Stimulated activated CD4-positive, alpha-beta T cell treated with anti-CD3 and anti-CD28 coated beads, Interleukin-1b, Interleukin-23, amount 100 ng/mL, for 48 hours (primary cell): ENCODE measurements around the gene SPTBN1.

Experiments used
- DNase-seq: peaks from one replicate; pipeline ENCODE4 v3.0.0-alpha.2; 2020

Gene SPTBN1

GRCh38 chr2:54434711-54435110, 21.4 kb upstream of the SPTBN1 start:
- DNase-seq, result no peak

GRCh38 chr2:54435325-54436226, 20.6 kb upstream of the SPTBN1 start:
- DNase-seq, result no peak

GRCh38 chr2:54437588-54437987, 18.5 kb upstream of the SPTBN1 start:
- no peak for DNase-seq

GRCh38 chr2:54438271-54438670, 17.9 kb upstream of the SPTBN1 start:
- no peak for DNase-seq

GRCh38 chr2:54439582-54439981, 16.5 kb upstream of the SPTBN1 start:
- no peak for DNase-seq

GRCh38 chr2:54440050-54440449, 16.1 kb upstream of the SPTBN1 start:
- no peak for DNase-seq

GRCh38 chr2:54444503-54444902, 11.6 kb upstream of the SPTBN1 start:
- no peak for DNase-seq

- no peak for DNase-seq
These were observed 10.0 kb upstream of the SPTBN1 start for GRCh38 chr2:54446122-54446521.

- DNase-seq, result no peak
These were observed 9.5 kb upstream of the SPTBN1 start for GRCh38 chr2:54446625-54447024.

GRCh38 chr2:54454548-54455130, 1.5 kb upstream of the SPTBN1 start:
- no peak for DNase-seq

- DNase-seq, result no peak
These were observed 980 bp upstream of the SPTBN1 start for GRCh38 chr2:54455131-54455562.

GRCh38 chr2:54456362-54456611, 160 bp downstream of the SPTBN1 start:
- DNase-seq, result no peak

- DNase-seq, result no peak
These were observed 640 bp downstream of the SPTBN1 start for GRCh38 chr2:54456612-54457322.

- no peak for DNase-seq
These were observed 1.3 kb downstream of the SPTBN1 start for GRCh38 chr2:54457323-54458023.

- DNase-seq, result no peak
These were observed 2.9 kb downstream of the SPTBN1 start for GRCh38 chr2:54459037-54459441.

- no peak for DNase-seq
These were observed 5.1 kb downstream of the SPTBN1 start for GRCh38 chr2:54461261-54461660.

- DNase-seq, result no peak
These were observed 8.2 kb downstream of the SPTBN1 start for GRCh38 chr2:54464341-54464740.

- no peak for DNase-seq
These were observed 9.0 kb downstream of the SPTBN1 start for GRCh38 chr2:54465143-54465542.

GRCh38 chr2:54466870-54467269, 10.7 kb downstream of the SPTBN1 start:
- no peak for DNase-seq

GRCh38 chr2:54468673-54469072, 12.5 kb downstream of the SPTBN1 start:
- DNase-seq, result no peak

- no peak for DNase-seq
These were observed 13.4 kb downstream of the SPTBN1 start for GRCh38 chr2:54469484-54470053.

- no peak for DNase-seq
These were observed 14.3 kb downstream of the SPTBN1 start for GRCh38 chr2:54470266-54470938.
